ENCODE measurements around the gene MRE11. TPM values are rescaled to one million over a fixed set of nuclear protein-coding genes. Genes with fewer than 3 reads are reported as not detected.

MRE11 gene
- total RNA-seq, 1 experiment from 2014 or later, result 40.7 TPM

- no peak overlapping the region for H3K23ac ChIP-seq (ENCODE audit: insufficient read length, low read depth, low read length)
- no peaks in the 10 kb centered on the region for H3K27me3 ChIP-seq (ENCODE audit: insufficient read depth, low read length)
- no peak overlapping the region for H3K56ac ChIP-seq (ENCODE audit: insufficient read length, low read depth, low read length)
- no peak for DNase-seq
- WGBS (ENCODE audit: extremely low coverage, insufficient read length, low lambda C conversion rate), result no CpG with 5 or more reads among the region's 4 CpGs
- H3K18ac ChIP-seq (ENCODE audit: insufficient read length, low read depth, low read length), result no peak overlapping the region
- Mint-ChIP-seq H3K9me3 (no peaks in the 10 kb centered on the region), H3K4me3 (no peak overlapping the region), H3K36me3 (ENCODE audit: insufficient read depth in 1 of 3, low read depth in 3 of 3) (no peaks in the 10 kb centered on the region), H3K27ac (no peak overlapping the region), H3K4me1 (no peaks in the 10 kb centered on the region), H3K27me3 (ENCODE audit: low read depth) (peaks cover 31% of the 10 kb centered on the region)
- no peak overlapping the region for H3K14ac ChIP-seq (ENCODE audit: insufficient read depth, low read length)
- H4K91ac ChIP-seq (ENCODE audit: insufficient read length, low read depth, low read length), result no peak overlapping the region
- no peak overlapping the region for H3K4me2 ChIP-seq (ENCODE audit: insufficient read depth, insufficient read length, low read length)
- H2BK120ac ChIP-seq (ENCODE audit: low read depth, low read length, poor library complexity, severe bottlenecking), result no peak overlapping the region
- no peaks in the 10 kb centered on the region for H3K4me1 ChIP-seq (ENCODE audit: insufficient read depth, low read length)
- H2BK20ac ChIP-seq (ENCODE audit: low read depth, low read length, poor library complexity, severe bottlenecking), result no peak overlapping the region
- TF ChIP-seq CTCF (conservative IDR thresholded peaks at IDR 0.05), result no peak
- H2AK5ac ChIP-seq (ENCODE audit: insufficient read length, low read length), result no peak overlapping the region
- H3K9me3 ChIP-seq (ENCODE audit: control insufficient read depth, low read depth, low read length), result no peaks in the 10 kb centered on the region
- H2BK5ac ChIP-seq (ENCODE audit: insufficient read length, low read length), result no peak overlapping the region
- no peak overlapping the region for H4K8ac ChIP-seq (replicated peaks; ENCODE audit: insufficient read length, low read depth, low read length)
- H3K79me1 ChIP-seq (ENCODE audit: insufficient read depth, low read depth, low read length, poor library complexity, severe bottlenecking), result no peaks in the 10 kb centered on the region
- H3K23me2 ChIP-seq (ENCODE audit: insufficient read length, low read depth, low read length, poor library complexity, severe bottlenecking), result no peaks in the 10 kb centered on the region
- H3K79me2 ChIP-seq (ENCODE audit: insufficient read depth, low read length), result no peaks in the 10 kb centered on the region
- H4K5ac ChIP-seq (ENCODE audit: insufficient read length, low read depth, low read length), result no peak overlapping the region
- H3T11ph ChIP-seq (ENCODE audit: low read length), result no peak overlapping the region
- no peak overlapping the region for H2AFZ ChIP-seq (ENCODE audit: low read length)
- no peak overlapping the region for H3K9ac ChIP-seq (ENCODE audit: extremely low read depth, insufficient read length, low read length)
- H2BK12ac ChIP-seq (ENCODE audit: insufficient read length, low read depth, low read length), result no peak overlapping the region
- no peak overlapping the region for H2BK15ac ChIP-seq (ENCODE audit: low read depth, low read length)
- no peak overlapping the region for H3K27ac ChIP-seq (ENCODE audit: insufficient read length, low read depth, low read length)
- no peak overlapping the region for H3K4ac ChIP-seq (ENCODE audit: low read depth, low read length)
- H4K20me1 ChIP-seq (ENCODE audit: control insufficient read depth, insufficient read depth, insufficient read length), result no peaks in the 10 kb centered on the region
These were observed 24.7 kb upstream of the MRE11 start for GRCh38 chr11:94518300-94518699.

Data from H9 (cell line).